CD8-positive, alpha-beta memory T cell (primary cell): Measurements from ENCODE around the gene KRTAP5-10. TPM values are rescaled to one million over a fixed set of nuclear protein-coding genes. Genes with fewer than 3 reads are reported as not detected.
A peak's percentile ranks its signal among the peaks of the same experiment; 100 is the strongest.
"Not testable (repeated sequence)": the region's sequence is repeated elsewhere in the genome, so short reads cannot be mapped to it uniquely, and the experiment has no call there.

ENCODE experiments used
- CTCF ChIA-PET: fragments of 350-600 bp; sonication (Branson Sonifier 250); formaldehyde crosslinking; loops from one replicate; lab custom pipeline; 2021; ENCODE audit warnings: antibody characterized with exemption; lab: Charles Lee
- POLR2A ChIA-PET: fragments of 350-600 bp; sonication (Branson Sonifier 250); formaldehyde crosslinking; loops from one replicate; lab custom pipeline; 2021; ENCODE audit warnings: antibody characterized with exemption; lab: Charles Lee
- DNase-seq, 5 donors: peaks; one replicate each; pipeline versions ENCODE4 v3.0.0 to v3.0.0-alpha.2; 2020 to 2022; ENCODE audit warnings: mixed read lengths in 1 of 5
- H3K27ac ChIP-seq: one replicate; pipeline ENCODE4 v1.7.0; 2013; ENCODE audit warnings: low read depth, mild to moderate bottlenecking, low read length, moderate library complexity
- H3K27me3 ChIP-seq: 2 replicates; pipeline ENCODE4 v1.7.0; 2013; ENCODE audit warnings: low read length, mild to moderate bottlenecking; ENCODE audit not compliant: insufficient read depth, poor library complexity, severe bottlenecking
- H3K36me3 ChIP-seq: 2 replicates; pipeline ENCODE4 v1.7.0; 2013; ENCODE audit warnings: mild to moderate bottlenecking, low read length, moderate library complexity; ENCODE audit not compliant: insufficient read depth
- H3K4me1 ChIP-seq: 2 replicates; pipeline ENCODE4 v1.7.0; 2013; ENCODE audit warnings: mild to moderate bottlenecking, low read length, moderate library complexity; ENCODE audit not compliant: insufficient read depth
- H3K4me3 ChIP-seq: 2 replicates; pipeline ENCODE4 v1.7.0; 2013; ENCODE audit warnings: mild to moderate bottlenecking, low read length
- H3K9me3 ChIP-seq: 2 replicates; pipeline ENCODE4 v1.7.0; 2013; ENCODE audit warnings: mild to moderate bottlenecking, low read length
- H3K27ac Mint-ChIP-seq, 8 donors: one replicate each; pipeline ENCODE4 v1.8.0; 2020 to 2021; ENCODE audit warnings: mixed read lengths in 8 of 8, mild to moderate bottlenecking in 6 of 8, inconsistent platforms in 3 of 8, moderate library complexity in 3 of 8
- H3K27me3 Mint-ChIP-seq, 2 donors: one replicate each; pipeline ENCODE4 v1.8.0; 2020 to 2021; ENCODE audit warnings: mixed read lengths in 2 of 2, mild to moderate bottlenecking in 1 of 2, moderate library complexity in 1 of 2
- H3K36me3 Mint-ChIP-seq, 3 donors: one replicate each; pipeline ENCODE4 v1.8.0; 2020 to 2021; ENCODE audit warnings: mixed read lengths in 3 of 3, inconsistent platforms in 1 of 3, mild to moderate bottlenecking in 1 of 3
- H3K4me1 Mint-ChIP-seq, 3 donors: one replicate each; pipeline ENCODE4 v1.8.0; 2020 to 2021; ENCODE audit warnings: mixed read lengths in 3 of 3, inconsistent platforms in 1 of 3, mild to moderate bottlenecking in 1 of 3
- H3K4me3 Mint-ChIP-seq, 7 donors: one replicate each; pipeline ENCODE4 v1.8.0; 2020 to 2021; ENCODE audit warnings: mixed read lengths in 7 of 7, mild to moderate bottlenecking in 6 of 7, moderate library complexity in 4 of 7, inconsistent platforms in 2 of 7
- H3K9me3 Mint-ChIP-seq, 5 donors: one replicate each; pipeline ENCODE4 v1.8.0; 2020 to 2022; ENCODE audit warnings: mixed read lengths in 5 of 5, mild to moderate bottlenecking in 3 of 5, moderate library complexity in 2 of 5, inconsistent platforms in 1 of 5
- polyA plus RNA-seq: library from polyadenylated mRNA; unstranded; fragments of 300-500 nt; fragmentation: Illumina TruSeq; gene quantifications from one replicate; pipeline ENCODE4 v1.2.3, GENCODE V29; 2021
- total RNA-seq, 2 experiments: library from RNA; stranded (reverse); gene quantifications; one replicate each; pipeline ENCODE4 v1.2.3, GENCODE V29; 2021

Gene KRTAP5-10
- total RNA-seq (not detected), polyA plus RNA-seq (not detected)

GRCh38 chr11:71565263-71565662, at the start of gene KRTAP5-10:
KRTAP5-10 (plus strand) TSS chr11:71565563; CDS start chr11:71565588, 25 bp downstream.
- H3K4me1 ChIP-seq, result no peaks in the 10 kb centered on the region
- Mint-ChIP-seq H3K9me3 (peaks cover 0 to 3% (median 0%) of the 10 kb centered on the region in 5 donors), H3K4me1 (peaks cover 0 to 4% (median 0%) of the 10 kb centered on the region in 3 donors), H3K36me3 (peaks cover 0 to 3% (median 0%) of the 10 kb centered on the region in 3 donors), H3K27ac (no peak within 1 kb of the TSS), H3K27me3 (peaks cover 20 to 54% of the 10 kb centered on the region in 2 donors), H3K4me3 (no peak within 1 kb of the TSS)
- CTCF ChIA-PET, result no interaction called here
- DNase-seq, result no peak
- H3K36me3 ChIP-seq, result no peaks in the 10 kb centered on the region
- H3K27ac ChIP-seq, result no peak within 1 kb of the TSS
- H3K9me3 ChIP-seq, result no peaks in the 10 kb centered on the region
- no peak within 1 kb of the TSS for H3K4me3 ChIP-seq
- peaks cover 5% of the 10 kb centered on the region for H3K27me3 ChIP-seq
- POLR2A ChIA-PET, result no interaction called here

- H3K27me3 Mint-ChIP-seq, result no peaks in the 10 kb centered on the region
- ChIA-PET POLR2A (no interaction called here), CTCF (no interaction called here)
- no peaks in the 10 kb centered on the region for H3K4me1 Mint-ChIP-seq
- H3K9me3 Mint-ChIP-seq, result peaks cover 0 to 7% (median 2%) of the 10 kb centered on the region in 5 donors
- DNase-seq, result no peak
- Histone ChIP-seq H3K27ac (no peak overlapping the region), H3K36me3 (no peaks in the 10 kb centered on the region), H3K9me3 (no peaks in the 10 kb centered on the region), H3K4me3 (no peak overlapping the region), H3K4me1 (no peaks in the 10 kb centered on the region), H3K27me3 (no peaks in the 10 kb centered on the region)
- no peak overlapping the region for H3K27ac Mint-ChIP-seq
- no peak overlapping the region for H3K4me3 Mint-ChIP-seq
- peaks cover 0 to 5% (median 0%) of the 10 kb centered on the region in 3 donors for H3K36me3 Mint-ChIP-seq
These were observed 46.6 kb upstream of the KRTAP5-10 start for GRCh38 chr11:71518506-71519471.

GRCh38 chr11:71519546-71519945, 45.8 kb upstream of the KRTAP5-10 start:
- POLR2A ChIA-PET, result no interaction called here
- CTCF ChIA-PET, result no interaction called here
- Histone ChIP-seq H3K27ac (no peak overlapping the region), H3K27me3 (no peaks in the 10 kb centered on the region), H3K4me3 (no peak overlapping the region), H3K9me3 (no peaks in the 10 kb centered on the region), H3K36me3 (no peaks in the 10 kb centered on the region), H3K4me1 (no peaks in the 10 kb centered on the region)
- Mint-ChIP-seq H3K4me3 (no peak overlapping the region), H3K4me1 (no peaks in the 10 kb centered on the region), H3K9me3 (peaks cover 0 to 5% (median 2%) of the 10 kb centered on the region in 5 donors), H3K27ac (peak overlapping the region in 1 of 8 donors; percentile 1), H3K36me3 (peaks cover 0 to 5% (median 0%) of the 10 kb centered on the region in 3 donors), H3K27me3 (no peaks in the 10 kb centered on the region)
- no peak for DNase-seq

- H3K4me1 Mint-ChIP-seq, result no peaks in the 10 kb centered on the region
- Histone ChIP-seq H3K27me3 (no peaks in the 10 kb centered on the region), H3K4me1 (no peaks in the 10 kb centered on the region), H3K36me3 (no peaks in the 10 kb centered on the region), H3K4me3 (no peak overlapping the region), H3K27ac (no peak overlapping the region), H3K9me3 (no peaks in the 10 kb centered on the region)
- H3K4me3 Mint-ChIP-seq, result no peak overlapping the region
- H3K27ac Mint-ChIP-seq, result no peak overlapping the region
- no peak for DNase-seq
- ChIA-PET POLR2A (no interaction called here), CTCF (no interaction called here)
- peaks cover 0 to 5% (median 0%) of the 10 kb centered on the region in 3 donors for H3K36me3 Mint-ChIP-seq
- H3K9me3 Mint-ChIP-seq, result peaks cover 0 to 2% (median 0%) of the 10 kb centered on the region in 5 donors
- H3K27me3 Mint-ChIP-seq, result peaks cover 5 to 28% of the 10 kb centered on the region in 2 donors
These were observed 40.0 kb upstream of the KRTAP5-10 start for GRCh38 chr11:71525188-71525937.

GRCh38 chr11:71525938-71526495, 39.3 kb upstream of the KRTAP5-10 start:
- Mint-ChIP-seq H3K36me3 (peaks cover 0 to 5% (median 0%) of the 10 kb centered on the region in 3 donors), H3K4me3 (no peak overlapping the region), H3K4me1 (no peaks in the 10 kb centered on the region), H3K9me3 (peaks cover 0 to 2% (median 0%) of the 10 kb centered on the region in 5 donors), H3K27ac (no peak overlapping the region), H3K27me3 (peaks cover 5 to 33% of the 10 kb centered on the region in 2 donors)
- Histone ChIP-seq H3K4me3 (no peak overlapping the region), H3K4me1 (no peaks in the 10 kb centered on the region), H3K27ac (no peak overlapping the region), H3K9me3 (no peaks in the 10 kb centered on the region), H3K36me3 (no peaks in the 10 kb centered on the region), H3K27me3 (no peaks in the 10 kb centered on the region)
- POLR2A ChIA-PET, result no interaction called here
- CTCF ChIA-PET, result no interaction called here
- DNase-seq, result no peak

- H3K27me3 ChIP-seq, H3K9me3 ChIP-seq, H3K4me1 ChIP-seq, H3K4me3 ChIP-seq, H3K4me3 Mint-ChIP-seq, DNase-seq, H3K36me3 Mint-ChIP-seq, H3K27ac ChIP-seq, H3K4me1 Mint-ChIP-seq, POLR2A ChIA-PET, H3K9me3 Mint-ChIP-seq, H3K36me3 ChIP-seq: not testable (repeated sequence)
- CTCF ChIA-PET, result interaction anchor here (0.6 kb wide), 1 partner anchor 40 kb away, joined by 3 read pairs; no protein-coding TSS in a partner anchor
- H3K27ac Mint-ChIP-seq, result peak within 1 kb of the TSS in 1 of 8 donors; percentile 69
- H3K27me3 Mint-ChIP-seq, result peaks cover 5 to 33% of the 10 kb centered on the region in 2 donors
These were observed 38.4 kb upstream of the KRTAP5-10 start, which contains the start of gene KRTAP5-7 for GRCh38 chr11:71526796-71527575. KRTAP5-7 (plus strand) TSS chr11:71527267; CDS start chr11:71527301, 34 bp downstream.

GRCh38 chr11:71527576-71528210, 37.7 kb upstream of the KRTAP5-10 start:
- Mint-ChIP-seq H3K9me3 (peaks cover 0 to 2% (median 0%) of the 10 kb centered on the region in 5 donors), H3K27ac (no peak overlapping the region), H3K27me3 (peaks cover 9 to 36% of the 10 kb centered on the region in 2 donors), H3K36me3 (peaks cover 0 to 5% (median 0%) of the 10 kb centered on the region in 3 donors), H3K4me1 (no peaks in the 10 kb centered on the region), H3K4me3 (no peak overlapping the region)
- Histone ChIP-seq H3K36me3 (no peaks in the 10 kb centered on the region), H3K27me3 (no peaks in the 10 kb centered on the region), H3K27ac (no peak overlapping the region), H3K4me3 (no peak overlapping the region), H3K4me1 (no peaks in the 10 kb centered on the region), H3K9me3 (no peaks in the 10 kb centered on the region)
- POLR2A ChIA-PET, result no interaction called here
- CTCF ChIA-PET, result no interaction called here
- no peak for DNase-seq
